K562 (cell line): ENCODE results near the gene TTN. TPM values are rescaled to one million over a fixed set of nuclear protein-coding genes. Genes with fewer than 3 reads are reported as not detected.

Experiments used
- ATAC-seq: fragments of 200-7000 bp; cut with Tn5 transposase; 3 replicates; pipeline ENCODE4 v1.9.1; 2020; ENCODE audit warnings: moderate library complexity
- BruUV-seq: library from RNA; stranded (reverse); fragments of 400-500 nt; replicated peaks from 2 replicates; lab custom pipeline; 2021; lab: Mats Ljungman, UMichigan
- CTCF ChIA-PET: fragments of 300-600 bp; formaldehyde crosslinking; extraction: SDS; loops from one replicate; lab custom pipeline; 2021; ENCODE audit warnings: low intra/inter-chr PET ratio; lab: Yijun Ruan, JAX
- POLR2A ChIA-PET: fragments of 300-600, 350-650 bp; sonication (Branson Sonifier 250); formaldehyde crosslinking; extraction: SDS; loops from one replicate; lab custom pipeline; 2021; ENCODE audit warnings: antibody characterized with exemption, inconsistent platforms; lab: Yijun Ruan, JAX
- DNase-seq, 4 experiments: peaks; one replicate each; pipeline versions ENCODE4 v3.0.0 to v3.0.0-alpha.2; 2011 to 2018; ENCODE audit warnings: low spot score in 3 of 4, mixed read lengths in 3 of 4; ENCODE audit errors: extremely low read depth in 1 of 4
- FAIRE-seq: peaks from 2 replicates; lab custom pipeline; 2011; peaks lifted over from hg19 to GRCh38; lab: Jason Lieb, UNC
- H2AFZ ChIP-seq: 2 replicates; pipeline ENCODE4 v1.6.0; 2011; ENCODE audit warnings: low read depth, low read length, control low read depth, inconsistent platforms
- H3K27ac ChIP-seq: fragments of 200-600 bp; 3 replicates; pipeline ENCODE4 v1.8.0; 2011; ENCODE audit warnings: low read depth, mild to moderate bottlenecking, control low read depth, inconsistent platforms, low read length, moderate library complexity, mixed read lengths; ENCODE audit errors: extremely low read depth
- H3K27me3 ChIP-seq, 2 experiments: fragments of 300-600 bp in 1 of 2; 2 replicates in 1 of 2; 3 replicates in 1 of 2; pipeline versions ENCODE4 v1.6.0 to v1.8.0; 2011; ENCODE audit warnings: inconsistent platforms in 2 of 2, low read length in 2 of 2, mild to moderate bottlenecking in 1 of 2, mixed read lengths in 1 of 2, moderate library complexity in 1 of 2; ENCODE audit not compliant: control insufficient read depth in 2 of 2, insufficient read depth in 2 of 2
- H3K36me3 ChIP-seq: fragments of 300-600 bp; 3 replicates; pipeline ENCODE4 v1.8.0; 2011; ENCODE audit warnings: mild to moderate bottlenecking, low read length, inconsistent platforms; ENCODE audit not compliant: control insufficient read depth, insufficient read depth
- H3K4me1 ChIP-seq, 2 experiments: fragments of 200-600 bp in 1 of 2; replicated peaks in 1 of 2; 2 replicates in 1 of 2; 3 replicates in 1 of 2; pipeline versions ENCODE4 v1.5.1 to v1.8.0; 2011; ENCODE audit warnings: inconsistent platforms in 2 of 2, low read length in 2 of 2, mild to moderate bottlenecking in 1 of 2, mixed read lengths in 1 of 2, moderate library complexity in 1 of 2; ENCODE audit not compliant: control insufficient read depth in 2 of 2, insufficient read depth in 2 of 2
- H3K4me2 ChIP-seq: 2 replicates; pipeline ENCODE4 v1.6.1; 2011; ENCODE audit warnings: low read length, control low read depth, inconsistent platforms, mixed read lengths; ENCODE audit not compliant: insufficient read depth
- H3K4me3 ChIP-seq: fragments of 200-600 bp; sonication (generic), shearing (Covaris generic); 2 replicates; pipeline ENCODE4 v1.5.1; 2016; ENCODE audit warnings: control low read depth, inconsistent platforms
- H3K79me2 ChIP-seq: fragments of 200-600 bp; 3 replicates; pipeline ENCODE4 v1.8.0; 2011; ENCODE audit warnings: low read length, inconsistent platforms; ENCODE audit not compliant: control insufficient read depth, insufficient read depth
- H3K9ac ChIP-seq, 2 experiments: 2 replicates each; pipeline versions ENCODE4 v1.6.0 to v1.6.1; 2011; ENCODE audit warnings: low read depth in 2 of 2, low read length in 2 of 2, control low read depth in 1 of 2, inconsistent platforms in 1 of 2, mild to moderate bottlenecking in 1 of 2, mixed read lengths in 1 of 2; ENCODE audit not compliant: insufficient read depth in 1 of 2
- H3K9me1 ChIP-seq: one replicate; pipeline ENCODE4 v1.6.0; 2011; ENCODE audit warnings: inconsistent platforms, mild to moderate bottlenecking, low read length, moderate library complexity; ENCODE audit not compliant: control insufficient read depth, insufficient read depth
- H3K9me3 ChIP-seq: replicated peaks from 2 replicates; pipeline ENCODE4 v1.5.1; 2011; ENCODE audit warnings: low read depth, low read length, inconsistent platforms; ENCODE audit not compliant: control insufficient read depth, insufficient read depth
- H4K20me1 ChIP-seq: replicated peaks from 2 replicates; pipeline ENCODE4 v1.6.1; 2011; ENCODE audit warnings: low read length, inconsistent platforms, mixed read lengths; ENCODE audit not compliant: control insufficient read depth, insufficient read depth
- ELF2 ChIP-seq: fragments of 250-450 bp; sonication (Bioruptor Pico); IDR thresholded peaks from 2 replicates; pipeline ENCODE4 v1.5.0; 2021; ENCODE audit warnings: mild to moderate bottlenecking
- HDAC3 ChIP-seq: fragments of 450-650 bp; IDR thresholded peaks from 2 replicates; pipeline ENCODE4 v1.6.1; 2018; ENCODE audit warnings: borderline replicate concordance, mild to moderate bottlenecking, moderate library complexity; ENCODE audit not compliant: partially characterized antibody
- MTA1 ChIP-seq: fragments of 450-650 bp; IDR thresholded peaks from 2 replicates; pipeline ENCODE4 v1.6.1; 2017; ENCODE audit warnings: borderline replicate concordance
- SIX5 ChIP-seq, 2 experiments: IDR thresholded peaks; 2 replicates each; pipeline ENCODE4 v1.6.1; 2011; ENCODE audit warnings: low read length in 2 of 2, borderline replicate concordance in 1 of 2, low read depth in 1 of 2, mild to moderate bottlenecking in 1 of 2, moderate library complexity in 1 of 2; ENCODE audit not compliant: insufficient read depth in 1 of 2
- TAF15 ChIP-seq: fragments of 200-400 bp; formaldehyde crosslinking; IDR thresholded peaks from 2 replicates; pipeline ENCODE4 v1.6.1; 2017; ENCODE audit warnings: mild to moderate bottlenecking, low read depth, low read length, moderate library complexity
- ZFP1 ChIP-seq: fragments of 450-650 bp; formaldehyde crosslinking; IDR thresholded peaks from 2 replicates; pipeline ENCODE4 v1.4.0; 2020; ENCODE audit warnings: mild to moderate bottlenecking, mixed read lengths
- ZFP30 ChIP-seq: fragments of 250-450 bp; sonication (Bioruptor Pico); IDR thresholded peaks from 2 replicates; pipeline ENCODE4 v1.8.0; 2022; ENCODE audit warnings: moderate library complexity, mild to moderate bottlenecking, inconsistent platforms, borderline replicate concordance
- ZNF699 ChIP-seq: fragments of 250-450 bp; sonication (Bioruptor Pico); IDR thresholded peaks from 2 replicates; pipeline ENCODE4 v1.8.0; 2021; ENCODE audit warnings: mild to moderate bottlenecking, moderate library complexity; ENCODE audit not compliant: insufficient replicate concordance
- WGBS: fragments of 100-300 bp; shearing (Covaris generic); methylation state at CpG from one replicate; pipeline ENCODE4 v1.1.6; 2016; ENCODE audit warnings: low coverage, mixed read lengths; ENCODE audit not compliant: insufficient coverage; ENCODE audit errors: missing lambda C conversion rate; 5-methylcytosine and 5-hydroxymethylcytosine counted together
- in situ Hi-C: fragments of 300-500 bp; cut with MboI; formaldehyde crosslinking; loops from 4 replicates; pipeline ENCODE4 v1.15.0; 2018; ENCODE audit warnings: inconsistent platforms, mixed read lengths
- intact Hi-C: fragments of 100-400 bp; cut with micrococcal nuclease; formaldehyde crosslinking; loops from 2 replicates; pipeline ENCODE4 v1.14.2; 2022
- polyA plus RNA-seq, 8 experiments: library from polyadenylated mRNA; depleted of rRNA in 4 of 8; stranded (reverse) in 5 of 8; unstranded in 3 of 8; fragments of >200 nt; fragmentation: Nextera tagmentation in 2 of 8; fragmentation: Illumina TruSeq in 1 of 8; extraction: Ambion mirVana in 2 of 8; extraction: Trizol in 1 of 8; gene quantifications; 2 replicates each; pipeline versions ENCODE4 v1.2.1 to v1.2.3, GENCODE V29; 2011 to 2014; ENCODE audit warnings: inconsistent platforms in 1 of 8, missing spikeins in 1 of 8
- total RNA-seq, 7 experiments: library from RNA; depleted of rRNA in 6 of 7; stranded (reverse); fragments of >200 nt in 6 of 7; fragmentation: Illumina TruSeq in 2 of 7; extraction: Trizol in 2 of 7; gene quantifications; 2 replicates each; pipeline versions ENCODE4 v1.2.1 to v1.2.3, GENCODE V29; 2011 to 2021; ENCODE audit warnings: low replicate concordance in 1 of 7
- TF ChIP-seq, protein P1 (sequence below), 2 experiments: IDR thresholded peaks; 2 replicates each; pipeline ENCODE4 v1.6.1; 2011; ENCODE audit warnings: borderline replicate concordance in 1 of 2, control low read depth in 1 of 2, low read depth in 1 of 2, low read length in 1 of 2, mild to moderate bottlenecking in 1 of 2, mixed read lengths in 1 of 2, moderate library complexity in 1 of 2; ENCODE audit not compliant: insufficient read depth in 1 of 2, insufficient read length in 1 of 2, poor library complexity in 1 of 2, severe bottlenecking in 1 of 2; ENCODE audit errors: extremely low read depth in 1 of 2
- TF ChIP-seq, protein P2 (sequence below), 2 experiments: IDR thresholded peaks in 1 of 2; conservative IDR thresholded peaks in 1 of 2; 2 replicates each; pipeline ENCODE4 v1.6.1; 2016; ENCODE audit warnings: low read depth in 2 of 2, mild to moderate bottlenecking in 1 of 2, missing compliant biosample characterization in 1 of 2, missing genetic modification characterization in 1 of 2, moderate library complexity in 1 of 2

TTN gene
- total and polyA plus RNA-seq, 9 of the 15 experiments (the other 6 are each of a cell fraction or from before 2014, with no cell fraction given): under 0.01 to 0.20 (median 0.04) TPM; not detected in 1

DNA sequence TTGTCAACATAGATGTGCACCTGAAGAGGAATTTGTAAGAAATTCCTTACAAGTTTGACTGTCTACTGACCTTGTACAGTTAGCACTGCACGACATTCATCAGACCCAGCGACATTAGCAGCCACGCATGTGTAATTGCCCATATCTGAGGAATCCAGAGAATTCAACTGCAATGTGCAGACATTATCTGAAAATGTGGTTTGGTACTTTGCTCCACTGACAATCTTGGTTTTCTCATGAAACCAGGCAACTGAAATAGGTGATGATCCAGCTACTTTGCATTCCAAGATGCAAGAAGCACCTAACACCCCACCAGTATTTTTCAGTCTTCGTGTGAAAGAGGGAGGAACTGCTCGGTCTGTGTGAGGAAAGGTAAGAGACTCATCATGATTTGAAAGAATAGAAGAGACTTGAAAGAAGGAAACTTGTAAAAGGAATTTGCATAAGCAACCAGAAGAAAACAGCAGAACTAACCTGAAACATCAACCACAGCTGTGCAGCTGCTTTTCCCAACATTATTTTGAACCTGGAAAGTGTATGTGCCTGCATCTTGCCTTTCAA is 83.4 kb downstream of the TTN start:
- Histone ChIP-seq H3K4me2 (no peak overlapping the region), H3K36me3 (no peaks in the 10 kb centered on the region), H4K20me1 (no peaks in the 10 kb centered on the region), H3K9me3 (no peaks in the 10 kb centered on the region), H3K79me2 (no peaks in the 10 kb centered on the region), H3K27ac (no peak overlapping the region), H2AFZ (no peak overlapping the region), H3K9me1 (no peaks in the 10 kb centered on the region), H3K4me1 (no peaks in the 10 kb centered on the region), H3K9ac (no peak overlapping the region), H3K27me3 (peaks cover 5 to 9% of the 10 kb centered on the region in 2 experiments; a peak in 4 of 5 replicates), H3K4me3 (no peak overlapping the region)
- ATAC-seq (no peak), FAIRE-seq (no peak), DNase-seq (no peak)
- WGBS: under 1% methylated on average over 5 of the region's 5 CpGs
- POLR2A ChIA-PET: interaction anchor here (0.6 kb wide), 1 partner anchor 28 kb away, joined by 3 read pairs; no protein-coding TSS in a partner anchor
- CTCF ChIA-PET: interaction anchor here (0.7 kb wide), 1 partner anchor 20 kb away, joined by 4 read pairs; no protein-coding TSS in a partner anchor
- in situ Hi-C loops (no loop called here), intact Hi-C loops (no loop called here)
- no peak for TF ChIP-seq ZFP30 (CRISPR knock-in tag)
- TF ChIP-seq HDAC3: no peak
- TF ChIP-seq TAF15: no peak
- BruUV-seq: no TSS peak

DNA sequence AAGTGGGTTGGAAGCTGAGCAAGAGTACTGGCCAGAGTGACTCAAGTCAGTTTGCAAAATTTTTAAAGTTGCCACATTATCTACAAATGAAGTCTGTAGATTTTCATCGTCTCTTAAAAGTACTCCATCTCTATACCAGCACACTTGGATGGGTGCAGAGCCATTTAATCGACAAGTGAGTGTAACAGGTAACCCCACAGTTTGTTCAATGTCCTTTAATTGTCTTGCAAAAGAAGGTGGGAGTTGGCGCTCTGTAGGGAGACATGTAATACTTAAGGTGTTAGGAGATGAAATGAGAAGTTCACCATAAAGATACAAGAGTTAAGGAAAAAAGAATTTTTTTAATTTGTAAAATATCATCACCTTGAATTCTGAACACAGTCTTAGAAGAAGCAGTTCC is 84.9 kb downstream of the TTN start:
- CTCF ChIA-PET: no interaction called here
- no peaks in the 10 kb centered on the region for H3K4me1 ChIP-seq
- H3K27ac ChIP-seq: no peak overlapping the region
- H3K4me3 ChIP-seq: no peak overlapping the region
- ATAC-seq (no peak), FAIRE-seq (no peak), DNase-seq (no peak)
- no TSS peak for BruUV-seq
- 0% methylated on average over 3 of the region's 3 CpGs for whole genome bisulfite sequencing
- H3K4me2 ChIP-seq: no peak overlapping the region
- intact Hi-C loops: no loop called here
- no peaks in the 10 kb centered on the region for H3K9me3 ChIP-seq
- no peak overlapping the region for H3K9ac ChIP-seq
- no peaks in the 10 kb centered on the region for H3K79me2 ChIP-seq
- H3K36me3 ChIP-seq: no peaks in the 10 kb centered on the region
- H4K20me1 ChIP-seq: no peaks in the 10 kb centered on the region
- in situ Hi-C loops: no loop called here
- no peak overlapping the region for H2AFZ ChIP-seq
- POLR2A ChIA-PET: no interaction called here
- no peaks in the 10 kb centered on the region for H3K9me1 ChIP-seq
- H3K27me3 ChIP-seq: peaks cover 6 to 11% of the 10 kb centered on the region in 2 experiments; a peak in 4 of 5 replicates
- TF ChIP-seq ZFP1 (CRISPR knock-in tag) (no peak), MTA1 (no peak), ZNF699 (no peak), ELF2 (no peak), SIX5 (IDR thresholded peaks at IDR 0.05; ENCODE audit: borderline replicate concordance in 1 of 2, insufficient read depth in 1 of 2, low read depth in 1 of 2, low read length in 2 of 2) (no peak)
- TF ChIP-seq, protein P1, sequence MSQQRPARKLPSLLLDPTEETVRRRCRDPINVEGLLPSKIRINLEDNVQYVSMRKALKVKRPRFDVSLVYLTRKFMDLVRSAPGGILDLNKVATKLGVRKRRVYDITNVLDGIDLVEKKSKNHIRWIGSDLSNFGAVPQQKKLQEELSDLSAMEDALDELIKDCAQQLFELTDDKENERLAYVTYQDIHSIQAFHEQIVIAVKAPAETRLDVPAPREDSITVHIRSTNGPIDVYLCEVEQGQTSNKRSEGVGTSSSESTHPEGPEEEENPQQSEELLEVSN (IDR thresholded peaks at IDR 0.05; ENCODE audit: borderline replicate concordance in 1 of 2, extremely low read depth in 1 of 2, insufficient read depth in 1 of 2, insufficient read length in 1 of 2, low read depth in 1 of 2, low read length in 1 of 2, poor library complexity in 1 of 2, severe bottlenecking in 1 of 2): no peak
- TF ChIP-seq, protein P2, sequence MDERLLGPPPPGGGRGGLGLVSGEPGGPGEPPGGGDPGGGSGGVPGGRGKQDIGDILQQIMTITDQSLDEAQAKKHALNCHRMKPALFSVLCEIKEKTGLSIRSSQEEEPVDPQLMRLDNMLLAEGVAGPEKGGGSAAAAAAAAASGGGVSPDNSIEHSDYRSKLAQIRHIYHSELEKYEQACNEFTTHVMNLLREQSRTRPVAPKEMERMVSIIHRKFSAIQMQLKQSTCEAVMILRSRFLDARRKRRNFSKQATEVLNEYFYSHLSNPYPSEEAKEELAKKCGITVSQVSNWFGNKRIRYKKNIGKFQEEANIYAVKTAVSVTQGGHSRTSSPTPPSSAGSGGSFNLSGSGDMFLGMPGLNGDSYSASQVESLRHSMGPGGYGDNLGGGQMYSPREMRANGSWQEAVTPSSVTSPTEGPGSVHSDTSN (CRISPR knock-in tag; IDR thresholded peaks at IDR 0.05; ENCODE audit: low read depth): no peak
- TF ChIP-seq, protein P2 (tag; conservative IDR thresholded peaks at IDR 0.05; ENCODE audit: low read depth): no peak
